Measurements from ENCODE around the gene ZNF117. TPM values are rescaled to one million over a fixed set of nuclear protein-coding genes. Genes with fewer than 3 reads are reported as not detected.
"Not testable (repeated sequence)": the region's sequence is repeated elsewhere in the genome, so short reads cannot be mapped to it uniquely, and the experiment has no call there.

Gene ZNF117
- total and polyA plus RNA-seq, 10 of the 15 experiments (the other 5 are each of a cell fraction or from before 2014, with no cell fraction given), result 1.4 to 15.3 (median 7.6) TPM

GRCh38 chr7:64950673-64951072, 40.2 kb downstream of the ZNF117 start:
- in situ Hi-C loops (cut with MboI) (loop anchor here (5.0 kb wide), 1 partner anchor 367 kb away; no protein-coding TSS in a partner anchor), intact Hi-C loops (cut with micrococcal nuclease; ENCODE audit: unreplicated experiment) (loop anchor here (1.0 kb wide), 1 partner anchor 357 kb away; no protein-coding TSS in a partner anchor)
- H2AFZ ChIP-seq (ENCODE audit: control insufficient read depth, low read depth, low read length); H3K9me3 ChIP-seq (replicated peaks; ENCODE audit: control insufficient read depth, insufficient read depth, low read length); H3K4me2 ChIP-seq (ENCODE audit: control insufficient read depth, insufficient read depth); H4K20me1 ChIP-seq (ENCODE audit: control insufficient read depth, insufficient read depth); FAIRE-seq; H3K9ac ChIP-seq (ENCODE audit: control insufficient read depth, insufficient read depth, low read length); H3K27me3 ChIP-seq (replicated peaks in 1 of 2; ENCODE audit: control insufficient read depth in 2 of 2, insufficient read depth in 2 of 2, low read length in 1 of 2); ATAC-seq; BruUV-seq (replicated peaks); H3K27ac ChIP-seq (ENCODE audit: control insufficient read depth, insufficient read depth); H3K4me1 ChIP-seq (ENCODE audit: control insufficient read depth, insufficient read depth, low read length); H3K36me3 ChIP-seq (ENCODE audit: control insufficient read depth in 2 of 2, insufficient read depth in 2 of 2, low read length in 1 of 2); DNase-seq (ENCODE audit: low read depth, low spot score); H3K4me3 ChIP-seq; H3K79me2 ChIP-seq (ENCODE audit: control insufficient read depth, insufficient read depth, low read length): not testable (repeated sequence)
- WGBS (ENCODE audit: insufficient coverage, insufficient replicate concordance, low lambda C conversion rate, missing lambda C conversion rate), result 14% methylated on average over 9 of the region's 9 CpGs
- POLR2A ChIA-PET, result interaction anchor here (1.0 kb wide), 1 partner anchor 37 kb away, joined by 3 read pairs; no protein-coding TSS in a partner anchor
- CTCF ChIA-PET, result interaction anchor here (0.6 to 4.6 kb wide), 15 partner anchors 11 to 890 kb away, joined by 3 to 67 read pairs (median 4); partner anchors contain the start of gene ERV3-1
- SMC1A ChIA-PET (ENCODE audit: uncharacterized antibody, unreplicated experiment), result interaction anchor here (1.3 to 4.1 kb wide), 6 partner anchors 10 to 357 kb away, joined by 3 to 46 read pairs (median 4); partner anchors contain the start of gene ERV3-1
- RAD21 ChIA-PET (ENCODE audit: unreplicated experiment), result interaction anchor here (1.0 to 3.6 kb wide), 10 partner anchors 8 to 890 kb away, joined by 3 to 38 read pairs (median 4); partner anchors contain the start of genes ERV3-1 and ZNF138

DNA sequence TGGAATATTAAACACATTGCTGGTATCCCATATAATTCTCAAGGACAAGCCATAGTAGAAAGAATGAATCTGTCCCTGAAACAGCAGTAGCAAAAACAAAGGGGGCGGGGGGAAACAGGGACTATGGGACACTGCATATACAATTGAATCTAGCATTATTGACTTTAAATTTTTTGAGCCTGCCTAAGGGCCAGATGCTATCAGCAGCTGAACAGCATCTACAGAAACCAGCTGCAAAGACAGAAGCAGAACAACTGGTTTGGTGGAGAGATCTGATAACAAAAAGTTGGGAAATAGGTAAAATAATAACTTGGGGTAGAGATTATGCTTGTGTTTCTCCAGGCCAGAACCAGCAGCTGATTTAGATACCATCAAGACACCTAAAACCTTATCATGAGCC, 42.1 kb downstream of the ZNF117 start:
- H3K9me3 ChIP-seq (replicated peaks; ENCODE audit: control insufficient read depth, insufficient read depth, low read length); intact Hi-C loops (cut with micrococcal nuclease; ENCODE audit: unreplicated experiment); H3K79me2 ChIP-seq (ENCODE audit: control insufficient read depth, insufficient read depth, low read length); H3K9ac ChIP-seq (ENCODE audit: control insufficient read depth, insufficient read depth, low read length); H3K4me3 ChIP-seq; FAIRE-seq; H3K4me1 ChIP-seq (ENCODE audit: control insufficient read depth, insufficient read depth, low read length); RAD21 ChIA-PET (ENCODE audit: unreplicated experiment); BruUV-seq (replicated peaks); H2AFZ ChIP-seq (ENCODE audit: control insufficient read depth, low read depth, low read length); in situ Hi-C loops (cut with MboI); POLR2A ChIA-PET; H3K4me2 ChIP-seq (ENCODE audit: control insufficient read depth, insufficient read depth); DNase-seq (ENCODE audit: low read depth, low spot score); ATAC-seq; H4K20me1 ChIP-seq (ENCODE audit: control insufficient read depth, insufficient read depth); H3K27ac ChIP-seq (ENCODE audit: control insufficient read depth, insufficient read depth); H3K36me3 ChIP-seq (ENCODE audit: control insufficient read depth in 2 of 2, insufficient read depth in 2 of 2, low read length in 1 of 2); H3K27me3 ChIP-seq (replicated peaks in 1 of 2; ENCODE audit: control insufficient read depth in 2 of 2, insufficient read depth in 2 of 2, low read length in 1 of 2): not testable (repeated sequence)
- 65% methylated on average over 1 of the region's 1 CpG for WGBS (ENCODE audit: insufficient coverage, insufficient replicate concordance, low lambda C conversion rate, missing lambda C conversion rate)
- CTCF ChIA-PET, result interaction anchor here (0.8 to 4.6 kb wide), 4 partner anchors 10 to 359 kb away, joined by 3 to 67 read pairs (median 4); no protein-coding TSS in a partner anchor
- SMC1A ChIA-PET (ENCODE audit: uncharacterized antibody, unreplicated experiment), result interaction anchor here (1.1 kb wide), 1 partner anchor 14 kb away, joined by 3 read pairs; no protein-coding TSS in a partner anchor
